ENCODE measurements around the gene ADAMTS18.
"Not testable (repeated sequence)": the region's sequence is repeated elsewhere in the genome, so short reads cannot be mapped to it uniquely, and the experiment has no call there.

The ADAMTS18 gene

DNA sequence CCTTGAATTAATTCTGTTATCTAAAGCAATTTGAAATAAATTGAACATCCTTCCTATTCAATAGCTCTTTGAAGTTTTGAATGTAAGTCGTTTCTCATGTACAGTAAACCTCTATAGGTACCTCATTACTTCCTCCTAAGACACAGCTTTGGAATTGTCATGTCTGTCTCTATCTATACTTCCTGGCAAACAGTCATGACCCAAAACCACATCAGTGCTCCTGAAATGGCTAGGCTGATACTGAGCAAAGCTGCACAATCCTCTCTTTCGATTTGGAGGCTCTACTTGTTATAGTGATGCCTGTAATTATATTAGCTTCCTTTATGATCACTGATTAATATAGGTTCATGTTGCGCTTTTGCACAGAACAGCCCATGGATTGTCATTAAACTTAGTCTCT, 110.1 kb downstream of the ADAMTS18 start:
- DNase-seq: no peak

DNA sequence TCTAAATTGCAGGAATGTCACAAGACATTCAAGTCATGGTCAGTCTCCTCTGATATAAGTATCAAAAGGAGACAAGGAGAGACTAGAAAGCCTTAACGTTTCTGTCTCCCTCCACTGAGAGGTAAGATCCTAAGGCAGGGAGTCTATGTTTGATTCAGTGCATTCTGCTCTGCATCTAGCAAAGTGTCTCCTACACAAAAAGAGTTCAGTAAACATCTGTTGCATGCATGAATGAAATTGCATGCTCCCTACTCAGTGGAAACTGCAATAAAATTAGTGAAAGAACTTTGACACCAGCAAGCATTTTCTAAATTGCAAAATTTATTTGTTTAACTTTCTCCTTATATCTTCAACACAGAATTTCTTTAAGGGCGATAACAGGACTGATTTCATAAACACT, 111.1 kb downstream of the ADAMTS18 start:
- DNase-seq: no peak

- DNase-seq: no peak
Measured at GRCh38 chr16:77322757-77323156, 112.1 kb downstream of the ADAMTS18 start.

DNA sequence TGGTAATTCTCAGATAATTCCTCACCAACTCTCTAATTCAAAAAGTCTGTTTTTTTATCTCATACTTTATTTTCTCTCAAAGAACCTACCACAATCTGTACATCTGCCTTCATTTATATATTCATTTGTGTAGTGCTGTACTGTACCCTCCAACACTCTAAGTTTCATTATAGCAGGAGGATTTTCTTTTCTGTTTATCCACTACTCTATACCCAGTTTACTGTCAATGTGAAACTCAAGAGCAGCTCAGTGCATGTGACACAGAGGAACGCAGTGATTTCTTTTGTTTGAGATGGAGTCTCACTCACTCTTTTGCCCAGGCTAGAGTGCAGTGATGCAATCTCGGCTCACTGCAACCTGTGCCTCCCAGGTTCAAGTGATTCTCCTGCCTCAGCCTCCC, 117.8 kb downstream of the ADAMTS18 start:
- DNase-seq: no peak

DNA sequence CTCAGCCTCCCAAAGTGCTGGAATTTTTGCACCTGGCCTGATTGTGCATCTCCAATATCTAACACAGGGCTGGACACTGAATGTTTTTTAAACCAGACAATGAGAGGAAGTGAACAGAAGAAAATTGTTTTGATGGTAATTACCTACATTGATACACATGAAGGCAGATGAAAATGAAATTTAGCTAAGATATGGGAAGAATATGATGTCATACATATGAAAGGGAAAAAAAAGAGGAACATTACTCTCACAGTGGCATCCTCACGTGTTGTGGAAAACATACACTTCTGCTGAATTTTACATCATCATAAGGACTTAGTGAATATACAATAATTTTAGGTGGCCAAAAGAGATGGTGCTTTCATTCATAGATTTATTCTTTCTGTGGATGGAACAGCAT, 124.0 kb downstream of the ADAMTS18 start:
- DNase-seq: no peak

GRCh38 chr16:77308163-77308561, 126.7 kb downstream of the ADAMTS18 start:
- DNase-seq: no peak

- DNase-seq: no peak
Measured at GRCh38 chr16:77307426-77308162, 127.2 kb downstream of the ADAMTS18 start.

- DNase-seq: no peak
Measured at GRCh38 chr16:77306075-77306474, 128.8 kb downstream of the ADAMTS18 start.

GRCh38 chr16:77304877-77305276, 130.0 kb downstream of the ADAMTS18 start:
- DNase-seq: no peak

DNA sequence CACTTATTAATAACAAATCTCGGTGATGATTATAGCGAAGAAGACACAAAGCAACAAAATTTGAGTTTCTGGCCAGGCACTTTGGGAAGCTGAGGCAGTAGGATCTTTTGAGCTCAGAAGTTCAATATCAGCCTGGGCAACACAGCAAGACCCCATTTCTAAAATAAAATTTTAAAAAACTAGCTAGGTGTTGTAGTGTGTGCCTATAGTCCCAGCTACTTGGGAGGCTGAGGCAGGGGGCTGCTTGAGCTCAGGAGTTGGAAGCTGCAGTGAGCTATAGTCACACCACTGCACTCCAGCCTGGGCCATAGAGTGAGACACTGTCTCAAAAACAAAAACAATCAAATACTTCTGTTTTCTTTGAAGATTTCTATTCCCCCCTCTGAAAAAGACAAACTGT, 130.7 kb downstream of the ADAMTS18 start:
- no peak for DNase-seq

DNA sequence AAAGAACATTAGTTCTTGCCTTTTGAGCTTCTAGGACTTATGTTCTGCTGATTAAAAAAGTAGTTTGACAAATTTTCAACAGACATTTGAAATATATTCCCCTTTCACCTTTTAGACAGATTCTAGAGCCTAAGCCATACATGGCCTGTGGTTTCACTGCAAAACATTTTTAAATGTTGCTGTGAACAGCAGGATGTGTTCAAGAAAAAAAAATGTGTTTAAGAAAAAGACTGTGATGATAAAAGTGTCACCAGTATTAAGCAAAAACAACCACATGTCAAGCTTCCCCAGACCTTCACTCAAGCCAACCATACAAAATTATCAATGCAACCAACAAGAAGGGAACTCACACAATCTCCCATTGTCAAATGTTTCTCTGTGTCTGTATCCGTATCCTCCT, 132.2 kb downstream of the ADAMTS18 start:
- DNase-seq: no peak

- no peak for DNase-seq
Measured at GRCh38 chr16:77302249-77302648, 132.6 kb downstream of the ADAMTS18 start.

DNA sequence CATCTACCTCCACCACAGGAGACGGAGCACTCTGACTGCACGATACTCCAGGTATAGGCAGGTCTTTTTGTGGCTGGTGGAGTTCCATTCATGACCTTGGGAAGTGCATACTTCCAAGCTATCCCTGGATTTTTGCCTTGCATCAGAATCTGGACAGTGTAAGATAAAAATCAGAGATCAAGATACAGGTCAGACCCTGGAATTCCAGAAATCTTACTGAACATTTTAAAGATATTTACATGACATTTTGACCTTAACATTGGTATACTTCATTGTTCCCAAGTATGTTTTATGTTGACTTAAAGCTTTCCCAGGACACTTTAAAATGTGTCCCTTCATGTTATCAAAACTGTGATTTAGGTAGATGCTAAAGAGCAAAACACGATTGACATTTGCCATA, 134.6 kb downstream of the ADAMTS18 start:
- no peak for DNase-seq

- no peak for DNase-seq
Measured at GRCh38 chr16:77299395-77299794, 135.4 kb downstream of the ADAMTS18 start.

DNA sequence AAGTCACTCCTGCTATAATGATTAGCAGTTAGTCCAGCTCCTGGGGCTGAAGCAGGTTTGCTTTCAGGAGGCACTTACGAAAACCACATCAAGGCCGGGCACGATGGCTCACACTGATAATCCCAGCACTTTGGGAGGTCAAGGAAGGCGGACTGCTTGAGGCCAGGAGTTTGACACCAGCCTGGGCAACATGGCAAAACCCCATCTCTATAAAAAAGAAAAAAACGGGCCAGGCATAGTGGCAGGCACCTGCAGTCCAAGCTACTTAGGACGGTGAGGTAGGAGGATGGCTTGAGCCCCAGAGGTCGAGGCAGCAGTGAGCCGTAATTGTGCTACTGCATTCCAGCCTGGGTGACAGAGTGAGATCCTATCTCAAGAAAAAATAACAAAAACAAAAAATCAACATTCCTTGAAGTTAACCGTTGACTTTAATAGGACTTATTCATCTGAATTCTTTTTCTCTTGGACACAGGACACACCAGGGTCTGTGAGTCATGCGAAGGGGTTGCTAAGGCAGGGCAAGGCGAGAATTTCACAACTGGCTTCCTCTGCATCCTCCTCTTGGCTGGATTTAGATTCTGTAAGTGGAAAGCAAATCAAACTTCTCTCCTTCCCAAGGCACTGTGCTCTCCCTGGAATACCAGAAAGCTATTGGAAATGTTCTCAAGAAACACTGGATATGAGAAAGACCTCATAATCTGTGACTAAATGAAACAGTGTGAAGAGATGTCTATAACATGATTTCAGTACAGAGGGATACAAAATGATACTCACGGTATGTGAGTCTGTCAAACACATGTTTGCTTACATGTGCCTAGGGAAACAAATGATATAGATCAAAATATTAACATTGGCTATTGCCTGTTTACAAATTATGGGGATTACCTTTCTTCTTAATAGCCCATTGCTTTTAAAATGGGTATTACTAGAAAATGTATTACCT, 136.1 kb downstream of the ADAMTS18 start:
- DNase-seq: no peak

- no peak for DNase-seq
Measured at GRCh38 chr16:77297996-77298395, 136.8 kb downstream of the ADAMTS18 start.

DNA sequence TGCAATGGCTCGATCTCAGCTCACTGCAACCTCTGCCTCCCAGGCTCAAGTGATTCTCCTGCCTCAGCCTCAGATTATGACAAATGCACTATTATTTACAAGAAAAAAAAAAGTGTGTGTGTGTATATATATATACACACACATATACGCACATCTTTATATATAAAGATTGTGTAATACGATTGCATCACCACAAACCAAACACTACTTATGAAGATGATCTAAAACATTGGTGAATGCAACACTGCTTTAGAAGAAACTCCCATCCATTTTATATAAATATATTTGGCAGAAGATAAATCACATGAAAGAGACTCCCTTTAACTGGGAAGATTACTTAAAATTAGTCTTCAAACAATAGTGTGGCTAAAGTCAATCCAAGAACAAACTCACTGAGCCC, 138.9 kb downstream of the ADAMTS18 start:
- no peak for DNase-seq

DNA sequence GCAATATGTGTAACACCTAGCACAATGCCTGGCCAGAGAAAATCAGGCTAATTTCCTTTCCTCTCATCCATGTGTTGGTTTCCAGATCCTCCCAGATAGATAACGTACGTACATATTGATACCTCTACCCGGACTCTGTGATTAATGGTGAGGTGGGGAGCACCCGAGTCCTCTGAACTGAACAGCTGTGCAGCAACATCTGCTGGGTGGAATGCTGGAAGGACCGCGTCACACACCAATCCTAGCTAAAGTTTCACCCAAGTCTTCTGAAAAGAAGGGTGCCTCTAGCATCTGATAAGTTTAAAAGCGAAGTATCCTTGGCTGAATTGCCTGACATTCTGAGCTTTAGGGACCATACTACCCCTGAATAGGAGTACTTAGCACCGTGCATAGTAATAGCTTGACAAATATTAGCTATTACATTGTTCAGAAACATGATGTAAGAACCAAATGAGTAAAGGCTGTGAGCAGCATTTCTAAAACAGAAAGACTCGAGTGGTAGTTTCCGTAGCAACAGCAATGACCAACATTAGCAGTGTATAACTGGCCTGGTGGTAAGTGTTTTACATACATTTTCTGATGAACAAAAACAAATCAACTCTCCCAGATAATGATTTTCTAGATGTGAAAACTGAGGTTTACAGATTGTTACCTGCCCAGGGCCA, 144.3 kb downstream of the ADAMTS18 start:
- no peak for DNase-seq

GRCh38 chr16:77289331-77289809, 145.5 kb downstream of the ADAMTS18 start:
- DNase-seq: no peak

GRCh38 chr16:77288222-77288621, 146.6 kb downstream of the ADAMTS18 start:
- no peak for DNase-seq

- no peak for DNase-seq
Measured at GRCh38 chr16:77285676-77286075, 149.2 kb downstream of the ADAMTS18 start.

GRCh38 chr16:77282345-77282744, 152.5 kb downstream of the ADAMTS18 start:
- DNase-seq: no peak

GRCh38 chr16:77279316-77279715, 155.5 kb downstream of the ADAMTS18 start:
- DNase-seq: not testable (repeated sequence)
